IMR-90 (cell line): Measurements from ENCODE around the gene NAMPT. TPM values are rescaled to one million over a fixed set of nuclear protein-coding genes. Genes with fewer than 3 reads are reported as not detected.

Experiments used
- ATAC-seq: fragments of 200-7000 bp; cut with Tn5 transposase; 2 replicates; pipeline ENCODE4 v1.9.1; 2020; ENCODE audit warnings: low read depth, mild to moderate bottlenecking, moderate library complexity
- BruUV-seq: library from RNA; stranded (reverse); fragments of 400-500 nt; replicated peaks from 2 replicates; lab custom pipeline; 2021; lab: Mats Ljungman, UMichigan
- CTCF ChIA-PET: fragments of 300-600 bp; formaldehyde crosslinking; extraction: SDS; loops from one replicate; lab custom pipeline; 2021; ENCODE audit warnings: antibody characterized with exemption; lab: Yijun Ruan, JAX
- POLR2A ChIA-PET: fragments of 300-600 bp; sonication (Branson Sonifier 250); formaldehyde crosslinking; loops from one replicate; lab custom pipeline; 2022; ENCODE audit warnings: antibody characterized with exemption; ENCODE audit not compliant: unreplicated experiment; lab: Charles Lee
- DNase-seq: peaks from one replicate; pipeline ENCODE4 v3.0.0; 2013
- H2AFZ ChIP-seq: replicated peaks from 2 replicates; pipeline ENCODE3; 2013; ENCODE audit warnings: low read length, mild to moderate bottlenecking; ENCODE audit not compliant: poor library complexity
- H2AK5ac ChIP-seq: 2 replicates; pipeline ENCODE4 v1.6.1; 2013; ENCODE audit warnings: low read depth, low read length, inconsistent platforms
- H2AK9ac ChIP-seq: replicated peaks from 2 replicates; pipeline ENCODE3; 2013; ENCODE audit warnings: mild to moderate bottlenecking, low read depth, low read length, moderate library complexity; ENCODE audit not compliant: poor library complexity
- H2BK120ac ChIP-seq: 2 replicates; pipeline ENCODE4 v1.6.1; 2013; ENCODE audit warnings: low read depth, low read length, inconsistent platforms
- H2BK15ac ChIP-seq: 3 replicates; pipeline ENCODE4 v1.6.1; 2013; ENCODE audit warnings: low read depth, low read length, inconsistent platforms
- H2BK20ac ChIP-seq: 2 replicates; pipeline ENCODE4 v1.6.1; 2013; ENCODE audit warnings: low read depth, mild to moderate bottlenecking, inconsistent platforms, low read length, moderate library complexity
- H2BK5ac ChIP-seq: 2 replicates; pipeline ENCODE4 v1.6.1; 2013; ENCODE audit warnings: mild to moderate bottlenecking, low read depth, low read length, inconsistent platforms; ENCODE audit not compliant: poor library complexity, severe bottlenecking
- H3K14ac ChIP-seq: replicated peaks from 2 replicates; pipeline ENCODE4 v1.6.1; 2013; ENCODE audit warnings: low read depth, low read length, inconsistent platforms
- H3K18ac ChIP-seq: 2 replicates; pipeline ENCODE4 v1.6.1; 2013; ENCODE audit warnings: low read depth, low read length, control low read depth
- H3K23ac ChIP-seq: 2 replicates; pipeline ENCODE4 v1.6.1; 2013; ENCODE audit warnings: low read depth, low read length, inconsistent platforms
- H3K27ac ChIP-seq: 2 replicates; pipeline ENCODE4 v1.5.1; 2013; ENCODE audit warnings: mild to moderate bottlenecking, control low read depth, low read length; ENCODE audit not compliant: insufficient read depth
- H3K27me3 ChIP-seq: 2 replicates; pipeline ENCODE4 v1.6.1; 2013; ENCODE audit warnings: low read length; ENCODE audit not compliant: control insufficient read depth, insufficient read depth
- H3K36me3 ChIP-seq: 2 replicates; pipeline ENCODE4 v1.6.1; 2013; ENCODE audit warnings: low read length, mixed read lengths; ENCODE audit not compliant: control insufficient read depth, insufficient read depth
- H3K4ac ChIP-seq: 2 replicates; pipeline ENCODE4 v1.6.1; 2013; ENCODE audit warnings: low read depth, low read length, inconsistent platforms
- H3K4me1 ChIP-seq: 2 replicates; pipeline ENCODE4 v1.6.1; 2013; ENCODE audit warnings: low read length, mixed read lengths; ENCODE audit not compliant: control insufficient read depth, insufficient read depth
- H3K4me2 ChIP-seq: 2 replicates; pipeline ENCODE4 v1.6.1; 2013; ENCODE audit warnings: low read depth, mild to moderate bottlenecking, control low read depth, low read length, moderate library complexity
- H3K4me3 ChIP-seq: 2 replicates; pipeline ENCODE4 v1.5.1; 2013; ENCODE audit warnings: low read depth, mild to moderate bottlenecking, control low read depth, low read length, moderate library complexity; ENCODE audit not compliant: insufficient read depth
- H3K56ac ChIP-seq: 2 replicates; pipeline ENCODE4 v1.6.1; 2013; ENCODE audit warnings: low read length, inconsistent platforms; ENCODE audit not compliant: insufficient read depth; ENCODE audit errors: extremely low read depth
- H3K79me1 ChIP-seq, 2 experiments: 2 replicates each; pipeline ENCODE4 v1.6.1; 2013; ENCODE audit warnings: low read length in 2 of 2, inconsistent platforms in 1 of 2, low read depth in 1 of 2
- H3K9ac ChIP-seq: 2 replicates; pipeline ENCODE4 v1.6.1; 2013; ENCODE audit warnings: low read depth, low read length, control low read depth
- H3K9me1 ChIP-seq: 2 replicates; pipeline ENCODE4 v1.6.1; 2013; ENCODE audit warnings: low read length, inconsistent platforms; ENCODE audit not compliant: insufficient read depth
- H3K9me3 ChIP-seq: 2 replicates; pipeline ENCODE4 v1.6.1; 2013; ENCODE audit warnings: low read length; ENCODE audit not compliant: control insufficient read depth, insufficient read depth
- H4K20me1 ChIP-seq: 2 replicates; pipeline ENCODE4 v1.6.1; 2013; ENCODE audit warnings: low read length, inconsistent platforms; ENCODE audit not compliant: insufficient read depth
- H4K5ac ChIP-seq: 2 replicates; pipeline ENCODE4 v1.6.1; 2013; ENCODE audit warnings: mild to moderate bottlenecking, low read depth, low read length, control low read depth
- H4K8ac ChIP-seq, 2 experiments: 2 replicates each; pipeline ENCODE4 v1.6.1; 2013; ENCODE audit warnings: low read depth in 2 of 2, low read length in 2 of 2, control low read depth in 1 of 2, inconsistent platforms in 1 of 2
- H4K91ac ChIP-seq: 2 replicates; pipeline ENCODE4 v1.6.1; 2013; ENCODE audit warnings: low read depth, low read length, inconsistent platforms; ENCODE audit not compliant: insufficient read depth
- BHLHE40 ChIP-seq: fragments of 150-350 bp; IDR thresholded peaks from 2 replicates; pipeline ENCODE4 v1.6.1; 2016; ENCODE audit warnings: mild to moderate bottlenecking, low read depth, low read length
- CEBPB ChIP-seq: IDR thresholded peaks from 2 replicates; pipeline ENCODE4 v1.6.1; 2012; ENCODE audit warnings: low read depth, low read length, improper control_type of control experiment
- CHD1 ChIP-seq: IDR thresholded peaks from 2 replicates; pipeline ENCODE4 v1.6.1; 2012; ENCODE audit warnings: low read depth, low read length, improper control_type of control experiment
- CTCF ChIP-seq: conservative IDR thresholded peaks from 2 replicates; pipeline ENCODE4 v1.5.1; 2012; ENCODE audit warnings: mild to moderate bottlenecking, low read depth, low read length, improper control_type of control experiment
- ELK1 ChIP-seq: fragments of 150-350 bp; IDR thresholded peaks from 2 replicates; pipeline ENCODE4 v1.6.1; 2016; ENCODE audit warnings: low read depth, mild to moderate bottlenecking, low read length, moderate library complexity, borderline replicate concordance
- FOS ChIP-seq: fragments of 150-350 bp; IDR thresholded peaks from 2 replicates; pipeline ENCODE4 v1.6.1; 2016; ENCODE audit warnings: low read depth, low read length
- MAZ ChIP-seq: IDR thresholded peaks from 2 replicates; pipeline ENCODE4 v1.6.1; 2012; ENCODE audit warnings: low read depth, mild to moderate bottlenecking, low read length, improper control_type of control experiment, moderate library complexity, borderline replicate concordance
- MXI1 ChIP-seq: IDR thresholded peaks from 2 replicates; pipeline ENCODE4 v1.6.1; 2012; ENCODE audit warnings: low read depth, mild to moderate bottlenecking, low read length, moderate library complexity, borderline replicate concordance
- NFE2L2 ChIP-seq: fragments of 150-350 bp; IDR thresholded peaks from 2 replicates; pipeline ENCODE4 v1.6.1; 2016; ENCODE audit warnings: low read depth, mild to moderate bottlenecking, low read length
- POLR2A ChIP-seq: IDR thresholded peaks from 2 replicates; pipeline ENCODE4 v1.6.1; 2012; ENCODE audit warnings: mild to moderate bottlenecking, low read depth, low read length
- RAD21 ChIP-seq: IDR thresholded peaks from 2 replicates; pipeline ENCODE4 v1.6.1; 2012; ENCODE audit warnings: low read length, improper control_type of control experiment
- RCOR1 ChIP-seq: IDR thresholded peaks from 2 replicates; pipeline ENCODE4 v1.6.1; 2012; ENCODE audit warnings: mild to moderate bottlenecking, low read length, improper control_type of control experiment; ENCODE audit not compliant: insufficient replicate concordance
- RFX5 ChIP-seq: IDR thresholded peaks from 2 replicates; pipeline ENCODE4 v1.8.0; 2012; ENCODE audit warnings: low read depth, mild to moderate bottlenecking, low read length, moderate library complexity
- SMC3 ChIP-seq: fragments of 150-350 bp; IDR thresholded peaks from 2 replicates; pipeline ENCODE4 v1.6.1; 2016; ENCODE audit warnings: low read depth, mild to moderate bottlenecking, antibody characterized with exemption, low read length, moderate library complexity
- USF2 ChIP-seq: fragments of 150-350 bp; IDR thresholded peaks from 2 replicates; pipeline ENCODE4 v1.6.1; 2017; ENCODE audit warnings: mild to moderate bottlenecking, antibody characterized with exemption, low read length, low read depth
- WGBS, 2 experiments: methylation state at CpG; one replicate each; pipeline versions ENCODE4 v1.1.5 to v1.1.7; 2013; ENCODE audit warnings: missing lambda C conversion rate in 2 of 2; ENCODE audit not compliant: insufficient read length in 1 of 2; ENCODE audit errors: extremely low coverage in 2 of 2; 5-methylcytosine and 5-hydroxymethylcytosine counted together
- dilution Hi-C: fragments of 300-500 bp; cut with HindIII; formaldehyde crosslinking; loops from one replicate; pipeline ENCODE4 v1.14.3; 2018; ENCODE audit warnings: low sequenced_read_pairs; ENCODE audit not compliant: unreplicated experiment
- in situ Hi-C: fragments of 300-500 bp; cut with MboI; formaldehyde crosslinking; loops from 3 replicates; pipeline ENCODE4 v1.14.3; 2019; ENCODE audit warnings: low sequenced_read_pairs, inconsistent platforms, mixed read lengths
- intact Hi-C: fragments of 100-400 bp; cut with micrococcal nuclease; formaldehyde crosslinking; loops from 2 replicates; pipeline ENCODE4 v1.10.0; 2022
- polyA plus RNA-seq, 3 experiments: library from polyadenylated mRNA; depleted of rRNA; stranded (reverse); fragments of >200 nt; gene quantifications; 2 replicates each; pipeline ENCODE4 v1.2.3, GENCODE V29; 2012; ENCODE audit warnings: low replicate concordance in 1 of 3
- total RNA-seq: library from RNA; depleted of rRNA; stranded (reverse); fragments of >200 nt; gene quantifications from 2 replicates; pipeline ENCODE4 v1.2.3, GENCODE V29; 2012

Gene NAMPT
- total and polyA plus RNA-seq, 2 of the 4 experiments (the other 2 are of a cell fraction): 13.3 to 31.7 TPM

- H2AK5ac ChIP-seq: no peak overlapping the region
- H3K36me3 ChIP-seq: peaks cover 4% of the 10 kb centered on the region; the same call in 1 of the 2 replicates
- H2BK20ac ChIP-seq: no peak overlapping the region
- CTCF ChIA-PET: interaction anchor here (2.2 kb wide), 1 partner anchor 181 kb away, joined by 9 read pairs; no protein-coding TSS in a partner anchor
- WGBS, 2 experiments: no CpG with 5 or more reads among the region's 5 CpGs
- no peaks in the 10 kb centered on the region for H3K9me3 ChIP-seq
- H3K79me1 ChIP-seq: peaks cover 22 to 44% of the 10 kb centered on the region in 2 experiments
- H3K4me2 ChIP-seq: no peak overlapping the region; the same call in 1 of the 2 replicates
- H4K8ac ChIP-seq: no peak overlapping the region
- peaks cover 5% of the 10 kb centered on the region for H3K9me1 ChIP-seq
- no peak overlapping the region for H2BK120ac ChIP-seq
- no peak overlapping the region for H2AFZ ChIP-seq
- no peak overlapping the region for H3K27ac ChIP-seq
- no peak overlapping the region for H2AK9ac ChIP-seq
- BruUV-seq: no TSS peak
- DNase-seq (no peak), ATAC-seq (no peak)
- no peak overlapping the region for H3K4ac ChIP-seq
- no peaks in the 10 kb centered on the region for H3K4me1 ChIP-seq
- no peak overlapping the region for H3K14ac ChIP-seq
- intact Hi-C loops (no loop called here), in situ Hi-C loops (no loop called here), dilution Hi-C loops (no loop called here)
- no peak overlapping the region for H3K4me3 ChIP-seq
- POLR2A ChIA-PET: no interaction called here
- no peak overlapping the region for H3K56ac ChIP-seq
- no peak overlapping the region for H3K18ac ChIP-seq
- no peak overlapping the region for H3K23ac ChIP-seq
- no peak overlapping the region for H2BK5ac ChIP-seq
- H3K9ac ChIP-seq: no peak overlapping the region
- H4K20me1 ChIP-seq: peaks cover 25% of the 10 kb centered on the region; the same call in 1 of the 2 replicates
- H4K5ac ChIP-seq: no peak overlapping the region
- no peaks in the 10 kb centered on the region for H3K27me3 ChIP-seq
- TF ChIP-seq ELK1: no peak
- no peak for TF ChIP-seq USF2
- TF ChIP-seq MAZ: no peak
- no peak for TF ChIP-seq CHD1
- TF ChIP-seq SMC3: no peak
- no peak for TF ChIP-seq BHLHE40
- TF ChIP-seq CEBPB: no peak
- TF ChIP-seq POLR2A: no peak
- no peak for TF ChIP-seq MXI1
- no peak for TF ChIP-seq RCOR1
- no peak for TF ChIP-seq RAD21
- no peak for TF ChIP-seq NFE2L2
- no peak for TF ChIP-seq CTCF
- TF ChIP-seq RFX5: no peak
- TF ChIP-seq FOS: no peak
- H4K91ac ChIP-seq: no peak overlapping the region
- H2BK15ac ChIP-seq: no peak overlapping the region
Observed at GRCh38 chr7:106281585-106282318, 3.0 kb downstream of the NAMPT start.
